IMR-90 (cell line): Measurements from ENCODE around the gene IQCF2. TPM values are rescaled to one million over a fixed set of nuclear protein-coding genes. Genes with fewer than 3 reads are reported as not detected.
"Not testable (repeated sequence)": the region's sequence is repeated elsewhere in the genome, so short reads cannot be mapped to it uniquely, and the experiment has no call there.

Source experiments
- ATAC-seq: fragments of 200-7000 bp; cut with Tn5 transposase; 2 replicates; pipeline ENCODE4 v1.9.1; 2020; ENCODE audit warnings: low read depth, mild to moderate bottlenecking, moderate library complexity
- BruUV-seq: library from RNA; stranded (reverse); fragments of 400-500 nt; replicated peaks from 2 replicates; lab custom pipeline; 2021; lab: Mats Ljungman, UMichigan
- CTCF ChIA-PET: fragments of 300-600 bp; formaldehyde crosslinking; extraction: SDS; loops from one replicate; lab custom pipeline; 2021; ENCODE audit warnings: antibody characterized with exemption; lab: Yijun Ruan, JAX
- POLR2A ChIA-PET: fragments of 300-600 bp; sonication (Branson Sonifier 250); formaldehyde crosslinking; loops from one replicate; lab custom pipeline; 2022; ENCODE audit warnings: antibody characterized with exemption; ENCODE audit not compliant: unreplicated experiment; lab: Charles Lee
- DNase-seq: peaks from one replicate; pipeline ENCODE4 v3.0.0; 2013
- H2AFZ ChIP-seq: replicated peaks from 2 replicates; pipeline ENCODE3; 2013; ENCODE audit warnings: low read length, mild to moderate bottlenecking; ENCODE audit not compliant: poor library complexity
- H2AK5ac ChIP-seq: 2 replicates; pipeline ENCODE4 v1.6.1; 2013; ENCODE audit warnings: low read depth, low read length, inconsistent platforms
- H2AK9ac ChIP-seq: replicated peaks from 2 replicates; pipeline ENCODE3; 2013; ENCODE audit warnings: mild to moderate bottlenecking, low read depth, low read length, moderate library complexity; ENCODE audit not compliant: poor library complexity
- H2BK120ac ChIP-seq: 2 replicates; pipeline ENCODE4 v1.6.1; 2013; ENCODE audit warnings: low read depth, low read length, inconsistent platforms
- H2BK15ac ChIP-seq: 3 replicates; pipeline ENCODE4 v1.6.1; 2013; ENCODE audit warnings: low read depth, low read length, inconsistent platforms
- H2BK20ac ChIP-seq: 2 replicates; pipeline ENCODE4 v1.6.1; 2013; ENCODE audit warnings: low read depth, mild to moderate bottlenecking, inconsistent platforms, low read length, moderate library complexity
- H2BK5ac ChIP-seq: 2 replicates; pipeline ENCODE4 v1.6.1; 2013; ENCODE audit warnings: mild to moderate bottlenecking, low read depth, low read length, inconsistent platforms; ENCODE audit not compliant: poor library complexity, severe bottlenecking
- H3K14ac ChIP-seq: replicated peaks from 2 replicates; pipeline ENCODE4 v1.6.1; 2013; ENCODE audit warnings: low read depth, low read length, inconsistent platforms
- H3K18ac ChIP-seq: 2 replicates; pipeline ENCODE4 v1.6.1; 2013; ENCODE audit warnings: low read depth, low read length, control low read depth
- H3K23ac ChIP-seq: 2 replicates; pipeline ENCODE4 v1.6.1; 2013; ENCODE audit warnings: low read depth, low read length, inconsistent platforms
- H3K27ac ChIP-seq: 2 replicates; pipeline ENCODE4 v1.5.1; 2013; ENCODE audit warnings: mild to moderate bottlenecking, control low read depth, low read length; ENCODE audit not compliant: insufficient read depth
- H3K27me3 ChIP-seq: 2 replicates; pipeline ENCODE4 v1.6.1; 2013; ENCODE audit warnings: low read length; ENCODE audit not compliant: control insufficient read depth, insufficient read depth
- H3K36me3 ChIP-seq: 2 replicates; pipeline ENCODE4 v1.6.1; 2013; ENCODE audit warnings: low read length, mixed read lengths; ENCODE audit not compliant: control insufficient read depth, insufficient read depth
- H3K4ac ChIP-seq: 2 replicates; pipeline ENCODE4 v1.6.1; 2013; ENCODE audit warnings: low read depth, low read length, inconsistent platforms
- H3K4me1 ChIP-seq: 2 replicates; pipeline ENCODE4 v1.6.1; 2013; ENCODE audit warnings: low read length, mixed read lengths; ENCODE audit not compliant: control insufficient read depth, insufficient read depth
- H3K4me2 ChIP-seq: 2 replicates; pipeline ENCODE4 v1.6.1; 2013; ENCODE audit warnings: low read depth, mild to moderate bottlenecking, control low read depth, low read length, moderate library complexity
- H3K4me3 ChIP-seq: 2 replicates; pipeline ENCODE4 v1.5.1; 2013; ENCODE audit warnings: low read depth, mild to moderate bottlenecking, control low read depth, low read length, moderate library complexity; ENCODE audit not compliant: insufficient read depth
- H3K56ac ChIP-seq: 2 replicates; pipeline ENCODE4 v1.6.1; 2013; ENCODE audit warnings: low read length, inconsistent platforms; ENCODE audit not compliant: insufficient read depth; ENCODE audit errors: extremely low read depth
- H3K79me1 ChIP-seq, 2 experiments: 2 replicates each; pipeline ENCODE4 v1.6.1; 2013; ENCODE audit warnings: low read length in 2 of 2, inconsistent platforms in 1 of 2, low read depth in 1 of 2
- H3K9ac ChIP-seq: 2 replicates; pipeline ENCODE4 v1.6.1; 2013; ENCODE audit warnings: low read depth, low read length, control low read depth
- H3K9me1 ChIP-seq: 2 replicates; pipeline ENCODE4 v1.6.1; 2013; ENCODE audit warnings: low read length, inconsistent platforms; ENCODE audit not compliant: insufficient read depth
- H3K9me3 ChIP-seq: 2 replicates; pipeline ENCODE4 v1.6.1; 2013; ENCODE audit warnings: low read length; ENCODE audit not compliant: control insufficient read depth, insufficient read depth
- H4K20me1 ChIP-seq: 2 replicates; pipeline ENCODE4 v1.6.1; 2013; ENCODE audit warnings: low read length, inconsistent platforms; ENCODE audit not compliant: insufficient read depth
- H4K5ac ChIP-seq: 2 replicates; pipeline ENCODE4 v1.6.1; 2013; ENCODE audit warnings: mild to moderate bottlenecking, low read depth, low read length, control low read depth
- H4K8ac ChIP-seq, 2 experiments: 2 replicates each; pipeline ENCODE4 v1.6.1; 2013; ENCODE audit warnings: low read depth in 2 of 2, low read length in 2 of 2, control low read depth in 1 of 2, inconsistent platforms in 1 of 2
- H4K91ac ChIP-seq: 2 replicates; pipeline ENCODE4 v1.6.1; 2013; ENCODE audit warnings: low read depth, low read length, inconsistent platforms; ENCODE audit not compliant: insufficient read depth
- WGBS, 2 experiments: methylation state at CpG; one replicate each; pipeline versions ENCODE4 v1.1.5 to v1.1.7; 2013; ENCODE audit warnings: missing lambda C conversion rate in 2 of 2; ENCODE audit not compliant: insufficient read length in 1 of 2; ENCODE audit errors: extremely low coverage in 2 of 2; 5-methylcytosine and 5-hydroxymethylcytosine counted together
- dilution Hi-C: fragments of 300-500 bp; cut with HindIII; formaldehyde crosslinking; loops from one replicate; pipeline ENCODE4 v1.14.3; 2018; ENCODE audit warnings: low sequenced_read_pairs; ENCODE audit not compliant: unreplicated experiment
- in situ Hi-C: fragments of 300-500 bp; cut with MboI; formaldehyde crosslinking; loops from 3 replicates; pipeline ENCODE4 v1.14.3; 2019; ENCODE audit warnings: low sequenced_read_pairs, inconsistent platforms, mixed read lengths
- intact Hi-C: fragments of 100-400 bp; cut with micrococcal nuclease; formaldehyde crosslinking; loops from 2 replicates; pipeline ENCODE4 v1.10.0; 2022
- polyA plus RNA-seq, 3 experiments: library from polyadenylated mRNA; depleted of rRNA; stranded (reverse); fragments of >200 nt; gene quantifications; 2 replicates each; pipeline ENCODE4 v1.2.3, GENCODE V29; 2012; ENCODE audit warnings: low replicate concordance in 1 of 3
- total RNA-seq: library from RNA; depleted of rRNA; stranded (reverse); fragments of >200 nt; gene quantifications from 2 replicates; pipeline ENCODE4 v1.2.3, GENCODE V29; 2012

IQCF2 gene
- total and polyA plus RNA-seq, 2 of the 4 experiments (the other 2 are of a cell fraction): not detected

GRCh38 chr3:51855411-51855810 lies 6.0 kb upstream of the IQCF2 start:
- H3K4ac ChIP-seq, DNase-seq, H3K4me3 ChIP-seq, H2BK5ac ChIP-seq, H3K18ac ChIP-seq, BruUV-seq, H3K36me3 ChIP-seq, H3K56ac ChIP-seq, H2BK15ac ChIP-seq, in situ Hi-C loops, H3K23ac ChIP-seq, H3K9me3 ChIP-seq, H3K4me2 ChIP-seq, H2BK120ac ChIP-seq, H4K5ac ChIP-seq, H4K91ac ChIP-seq, H3K27ac ChIP-seq, dilution Hi-C loops, H4K20me1 ChIP-seq, H3K79me1 ChIP-seq, POLR2A ChIA-PET, H3K9ac ChIP-seq, H3K27me3 ChIP-seq, H4K8ac ChIP-seq, H2BK20ac ChIP-seq, H2AK5ac ChIP-seq, H2AK9ac ChIP-seq, ATAC-seq, H3K9me1 ChIP-seq, H3K14ac ChIP-seq, intact Hi-C loops, CTCF ChIA-PET, H3K4me1 ChIP-seq, H2AFZ ChIP-seq: not testable (repeated sequence)
- WGBS, 2 experiments: no CpG with 5 or more reads among the region's 1 CpG
